Renal pelvis (tissue), 4 donors: ENCODE data around the gene SHC3. TPM values are rescaled to one million over a fixed set of nuclear protein-coding genes. Genes with fewer than 3 reads are reported as not detected.
A peak's percentile ranks its signal among the peaks of the same experiment; 100 is the strongest.

Experiments used
- DNase-seq: peaks from one replicate; pipeline ENCODE4 v3.0.0-alpha.2; 2013
- polyA plus RNA-seq, 3 donors: library from polyadenylated mRNA; unstranded; fragments of 120-200 nt; gene quantifications; one replicate each; pipeline ENCODE4 v1.2.1, GENCODE V29; 2013; ENCODE audit not compliant: insufficient read length in 3 of 3

The SHC3 gene
- polyA plus RNA-seq, 3 donors, result 2.3 to 3.0 (median 2.4) TPM

- DNase-seq, result no peak
Measured at GRCh38 chr9:89187541-89187940, 8.9 kb upstream of the SHC3 start.

- no peak for DNase-seq
Measured at GRCh38 chr9:89186960-89187359, 8.3 kb upstream of the SHC3 start.

GRCh38 chr9:89185980-89186379 is 7.4 kb upstream of the SHC3 start:
- DNase-seq, result peak; percentile 53

GRCh38 chr9:89183146-89183545 is 4.5 kb upstream of the SHC3 start:
- no peak for DNase-seq

GRCh38 chr9:89182369-89182768 is 3.8 kb upstream of the SHC3 start:
- no peak for DNase-seq

GRCh38 chr9:89179895-89180734 is 1.5 kb upstream of the SHC3 start:
- DNase-seq, result peak; percentile 91

- DNase-seq, result peak; percentile 59
Measured at GRCh38 chr9:89179540-89179894, 899 bp upstream of the SHC3 start.

- no peak for DNase-seq
Measured at GRCh38 chr9:89178830-89179539, 367 bp upstream of the SHC3 start.

- peak; percentile 7 for DNase-seq
Measured at GRCh38 chr9:89177012-89177943, 1.3 kb downstream of the SHC3 start.

GRCh38 chr9:89175828-89176261 is 2.8 kb downstream of the SHC3 start:
- DNase-seq, result no peak

GRCh38 chr9:89174291-89174690 is 4.3 kb downstream of the SHC3 start:
- DNase-seq, result no peak

GRCh38 chr9:89173072-89173471 is 5.5 kb downstream of the SHC3 start:
- no peak for DNase-seq

GRCh38 chr9:89172398-89172797 is 6.2 kb downstream of the SHC3 start:
- no peak for DNase-seq

- DNase-seq, result no peak
Measured at GRCh38 chr9:89171693-89172092, 6.9 kb downstream of the SHC3 start.

- DNase-seq, result no peak
Measured at GRCh38 chr9:89171231-89171630, 7.4 kb downstream of the SHC3 start.

GRCh38 chr9:89168901-89169813 is 9.5 kb downstream of the SHC3 start:
- no peak for DNase-seq

GRCh38 chr9:89167788-89168187 is 10.8 kb downstream of the SHC3 start:
- no peak for DNase-seq

GRCh38 chr9:89166852-89167251 is 11.8 kb downstream of the SHC3 start:
- no peak for DNase-seq

- no peak for DNase-seq
Measured at GRCh38 chr9:89165880-89166279, 12.7 kb downstream of the SHC3 start.

- no peak for DNase-seq
Measured at GRCh38 chr9:89165341-89165740, 13.3 kb downstream of the SHC3 start.

GRCh38 chr9:89161221-89161620 is 17.4 kb downstream of the SHC3 start:
- no peak for DNase-seq
